Large intestine (tissue), 3 donors: ENCODE results near the gene PLSCR1. TPM values are rescaled to one million over a fixed set of nuclear protein-coding genes. Genes with fewer than 3 reads are reported as not detected.
"Not testable (repeated sequence)": the region's sequence is repeated elsewhere in the genome, so short reads cannot be mapped to it uniquely, and the experiment has no call there.

ENCODE experiments used
- DNase-seq, 2 donors: peaks; one replicate each; pipeline versions ENCODE4 v3.0.0 to v3.0.0-alpha.2; 2013
- H3K27ac ChIP-seq: one replicate; pipeline ENCODE4 v1.5.1; 2013; ENCODE audit warnings: low read length
- H3K27me3 ChIP-seq: 2 replicates; pipeline ENCODE4 v1.6.1; 2013; ENCODE audit warnings: low read length; ENCODE audit not compliant: control insufficient read depth, insufficient read depth
- H3K36me3 ChIP-seq: 2 replicates; pipeline ENCODE4 v1.6.1; 2013; ENCODE audit warnings: low read length; ENCODE audit not compliant: control insufficient read depth, insufficient read depth
- H3K4me1 ChIP-seq: one replicate; pipeline ENCODE4 v1.6.1; 2013; ENCODE audit warnings: low read length; ENCODE audit not compliant: control insufficient read depth, insufficient read depth
- H3K4me3 ChIP-seq: one replicate; pipeline ENCODE4 v1.5.1; 2013; ENCODE audit warnings: low read length
- H3K9me3 ChIP-seq: one replicate; pipeline ENCODE4 v1.6.1; 2013; ENCODE audit warnings: mild to moderate bottlenecking, low read depth, low read length, moderate library complexity; ENCODE audit not compliant: control insufficient read depth
- WGBS: methylation state at CpG from one replicate; pipeline ENCODE4 v1.1.5; 2013; ENCODE audit warnings: low lambda C conversion rate; ENCODE audit not compliant: insufficient coverage; 5-methylcytosine and 5-hydroxymethylcytosine counted together
- polyA plus RNA-seq: library from polyadenylated mRNA; unstranded; fragments of 120-200 nt; gene quantifications from one replicate; pipeline ENCODE4 v1.2.1, GENCODE V29; 2013

Gene PLSCR1
- polyA plus RNA-seq, 1 donor, result 103 TPM

GRCh38 chr3:146474976-146475375, 69.4 kb downstream of the PLSCR1 start:
- WGBS, result 100% methylated on average over 1 of the region's 2 CpGs

GRCh38 chr3:146473726-146474125, 70.7 kb downstream of the PLSCR1 start:
- H3K4me1 ChIP-seq, result peaks cover 5% of the 10 kb centered on the region
- no peaks in the 10 kb centered on the region for H3K27me3 ChIP-seq
- no peaks in the 10 kb centered on the region for H3K9me3 ChIP-seq
- no CpG with 5 or more reads among the region's 2 CpGs for WGBS
- H3K27ac ChIP-seq, result no peak overlapping the region
- H3K4me3 ChIP-seq, result no peak overlapping the region
- DNase-seq, result no peak
- no peaks in the 10 kb centered on the region for H3K36me3 ChIP-seq

More at GRCh38 chr3:146474976-146475375, 69.4 kb downstream of the PLSCR1 start:
- not testable (repeated sequence) for H3K27me3 ChIP-seq, H3K9me3 ChIP-seq, H3K4me3 ChIP-seq, H3K4me1 ChIP-seq, H3K27ac ChIP-seq, H3K36me3 ChIP-seq, DNase-seq

- no peaks in the 10 kb centered on the region for H3K27me3 ChIP-seq
- no peak for DNase-seq
- H3K36me3 ChIP-seq, result no peaks in the 10 kb centered on the region
- H3K27ac ChIP-seq, result no peak overlapping the region
- 71% methylated on average over 1 of the region's 1 CpG for WGBS
- peaks cover 5% of the 10 kb centered on the region for H3K4me1 ChIP-seq
- H3K4me3 ChIP-seq, result no peak overlapping the region
- no peaks in the 10 kb centered on the region for H3K9me3 ChIP-seq
These were observed 71.8 kb downstream of the PLSCR1 start for GRCh38 chr3:146472611-146473010.

GRCh38 chr3:146471012-146471411, 73.4 kb downstream of the PLSCR1 start:
- Histone ChIP-seq H3K27ac (no peak overlapping the region), H3K4me3 (no peak overlapping the region), H3K27me3 (no peaks in the 10 kb centered on the region), H3K4me1 (peaks cover 5% of the 10 kb centered on the region), H3K36me3 (no peaks in the 10 kb centered on the region), H3K9me3 (no peaks in the 10 kb centered on the region)
- WGBS, result 89% methylated on average over 1 of the region's 1 CpG
- DNase-seq, result no peak

- Histone ChIP-seq H3K27ac (no peak overlapping the region), H3K9me3 (no peaks in the 10 kb centered on the region), H3K4me1 (peaks cover 5% of the 10 kb centered on the region), H3K36me3 (no peaks in the 10 kb centered on the region), H3K27me3 (no peaks in the 10 kb centered on the region), H3K4me3 (no peak overlapping the region)
- no peak for DNase-seq
- WGBS, result 86% methylated on average over 4 of the region's 9 CpGs
These were observed 73.9 kb downstream of the PLSCR1 start for GRCh38 chr3:146470425-146470990.

- WGBS, result no CpG with 5 or more reads among the region's 51 CpGs
- Histone ChIP-seq H3K9me3 (no peaks in the 10 kb centered on the region), H3K36me3 (no peaks in the 10 kb centered on the region), H3K27me3 (no peaks in the 10 kb centered on the region), H3K27ac (peak within 1 kb of the TSS; percentile 77), H3K4me3 (peak within 1 kb of the TSS; percentile 67), H3K4me1 (peaks cover 5% of the 10 kb centered on the region)
- peak; percentile 85 to 93 for DNase-seq
These were observed 75.0 kb downstream of the PLSCR1 start, which contains the start of gene PLSCR2 for GRCh38 chr3:146469150-146470017. PLSCR2 (minus strand) TSS chr3:146469561; CDS start chr3:146459904, 9,657 bp downstream.

GRCh38 chr3:146468671-146469149, 75.7 kb downstream of the PLSCR1 start:
- DNase-seq, result no peak
- H3K4me1 ChIP-seq, result peaks cover 5% of the 10 kb centered on the region
- no peaks in the 10 kb centered on the region for H3K36me3 ChIP-seq
- no peaks in the 10 kb centered on the region for H3K27me3 ChIP-seq
- peak overlapping the region; percentile 77 for H3K27ac ChIP-seq
- WGBS, result no CpG with 5 or more reads among the region's 10 CpGs
- no peaks in the 10 kb centered on the region for H3K9me3 ChIP-seq
- H3K4me3 ChIP-seq, result peak overlapping the region; percentile 67

- peak in 1 of 2 donors; percentile 13 for DNase-seq
- H3K4me1 ChIP-seq, result peaks cover 5% of the 10 kb centered on the region
- H3K27ac ChIP-seq, result no peak overlapping the region
- no peak overlapping the region for H3K4me3 ChIP-seq
- no peaks in the 10 kb centered on the region for H3K36me3 ChIP-seq
- no CpG with 5 or more reads among the region's 4 CpGs for WGBS
- H3K27me3 ChIP-seq, result no peaks in the 10 kb centered on the region
- H3K9me3 ChIP-seq, result no peaks in the 10 kb centered on the region
These were observed 76.2 kb downstream of the PLSCR1 start for GRCh38 chr3:146468234-146468633.

GRCh38 chr3:146466604-146467003, 77.8 kb downstream of the PLSCR1 start:
- Histone ChIP-seq H3K27me3 (no peaks in the 10 kb centered on the region), H3K27ac (no peak overlapping the region), H3K4me3 (no peak overlapping the region), H3K36me3 (no peaks in the 10 kb centered on the region), H3K4me1 (peaks cover 5% of the 10 kb centered on the region), H3K9me3 (no peaks in the 10 kb centered on the region)
- WGBS, result 50% methylated on average over 1 of the region's 1 CpG
- DNase-seq, result no peak

- no peaks in the 10 kb centered on the region for H3K36me3 ChIP-seq
- no peak overlapping the region for H3K4me3 ChIP-seq
- no peak for DNase-seq
- H3K27ac ChIP-seq, result no peak overlapping the region
- no peaks in the 10 kb centered on the region for H3K27me3 ChIP-seq
- no peaks in the 10 kb centered on the region for H3K9me3 ChIP-seq
- H3K4me1 ChIP-seq, result peaks cover 5% of the 10 kb centered on the region
- WGBS, result 100% methylated on average over 1 of the region's 6 CpGs
These were observed 78.5 kb downstream of the PLSCR1 start for GRCh38 chr3:146465693-146466465.
